Glutamatergic neuron (in vitro differentiated cells): ENCODE measurements around the gene OR2AJ1. TPM values are rescaled to one million over a fixed set of nuclear protein-coding genes. Genes with fewer than 3 reads are reported as not detected.

Source experiments
- total RNA-seq: library from RNA; stranded (reverse); fragmentation: NEBNext Ultra II Directional; extraction: Animal tissue kit (Norgen Biotek cat#: 25700); gene quantifications from one replicate; pipeline ENCODE4 v1.2.1, GENCODE V29; 2021; ENCODE audit not compliant: unreplicated experiment

The OR2AJ1 gene
- total RNA-seq, 1 donor from 2014 or later: not detected

Other genes starting within 250 kb of the OR2AJ1 start
- gene OR13G1, start 245.2 kb upstream of the OR2AJ1 start, total RNA-seq: not detected
- not detected for gene OR6F1, start 208.2 kb upstream of the OR2AJ1 start, total RNA-seq
- gene OR14K1, start 186.3 kb upstream of the OR2AJ1 start, total RNA-seq: not detected
- not detected for gene OR14A2, start 176.7 kb upstream of the OR2AJ1 start, total RNA-seq
- not detected for gene OR1C1, start 164.3 kb upstream of the OR2AJ1 start, total RNA-seq
- gene OR14A16, start 100.8 kb upstream of the OR2AJ1 start, total RNA-seq: not detected
- not detected for gene OR11L1, start 83.0 kb upstream of the OR2AJ1 start, total RNA-seq
- 5.2 TPM for gene TRIM58, start 67.7 kb upstream of the OR2AJ1 start, total RNA-seq
- gene OR2W3, start 29.3 kb upstream of the OR2AJ1 start, total RNA-seq: 1.8 TPM
- gene OR2T8, start 4.6 kb upstream of the OR2AJ1 start, total RNA-seq: not detected
- gene OR2L8, start 24.0 kb downstream of the OR2AJ1 start, total RNA-seq: 0.61 TPM
- 0.49 TPM for gene OR2AK2, start 40.3 kb downstream of the OR2AJ1 start, total RNA-seq
- gene OR2L5, start 88.8 kb downstream of the OR2AJ1 start, total RNA-seq: 0.22 TPM
- gene OR2L2, start 105.2 kb downstream of the OR2AJ1 start, total RNA-seq: 0.25 TPM
- 0.15 TPM for gene OR2L3, start 121.9 kb downstream of the OR2AJ1 start, total RNA-seq
- gene OR2L13, start 170.3 kb downstream of the OR2AJ1 start, total RNA-seq: not detected
- gene OR2M5, start 220.3 kb downstream of the OR2AJ1 start, total RNA-seq: not detected
- not detected for gene OR2M2, start 249.9 kb downstream of the OR2AJ1 start, total RNA-seq